Measurements from ENCODE around the gene ADCY3. TPM values are rescaled to one million over a fixed set of nuclear protein-coding genes. Genes with fewer than 3 reads are reported as not detected.

Gene ADCY3
- total and polyA plus RNA-seq, 10 of the 15 experiments (the other 5 are each of a cell fraction or from before 2014, with no cell fraction given) = 2.8 to 102 (median 50.4) TPM

GRCh38 chr2:24838541-24838940 is 81.5 kb downstream of the ADCY3 start:
- Histone ChIP-seq H3K4me1 (ENCODE audit: control insufficient read depth, insufficient read depth, low read length) (no peaks in the 10 kb centered on the region), H3K27me3 (replicated peaks in 1 of 2; ENCODE audit: control insufficient read depth in 2 of 2, insufficient read depth in 2 of 2, low read length in 1 of 2) (no peaks in the 10 kb centered on the region), H3K79me2 (ENCODE audit: control insufficient read depth, insufficient read depth, low read length) (no peaks in the 10 kb centered on the region), H2AFZ (ENCODE audit: control insufficient read depth, low read depth, low read length) (no peak overlapping the region), H3K36me3 (ENCODE audit: control insufficient read depth in 2 of 2, insufficient read depth in 2 of 2, low read length in 1 of 2) (peaks cover 6 to 19% of the 10 kb centered on the region in 2 experiments; a peak in 3 of 4 replicates), H3K9me3 (replicated peaks; ENCODE audit: control insufficient read depth, insufficient read depth, low read length) (no peaks in the 10 kb centered on the region), H3K4me3 (no peak overlapping the region), H4K20me1 (ENCODE audit: control insufficient read depth, insufficient read depth) (no peaks in the 10 kb centered on the region), H3K27ac (ENCODE audit: control insufficient read depth, insufficient read depth) (no peak overlapping the region), H3K4me2 (ENCODE audit: control insufficient read depth, insufficient read depth) (no peak overlapping the region), H3K9ac (ENCODE audit: control insufficient read depth, insufficient read depth, low read length) (no peak overlapping the region)
- DNase-seq (ENCODE audit: low read depth, low spot score) (no peak), FAIRE-seq (no peak), ATAC-seq (no peak)
- CTCF ChIA-PET = interaction anchor here (0.6 kb wide), 1 partner anchor 225 kb away, joined by 3 read pairs; no protein-coding TSS in a partner anchor
- intact Hi-C loops (cut with micrococcal nuclease; ENCODE audit: unreplicated experiment) (no loop called here), in situ Hi-C loops (cut with MboI) (no loop called here)
- POLR2A ChIA-PET = no interaction called here
- 98% methylated on average over 17 of the region's 18 CpGs for WGBS (ENCODE audit: insufficient coverage, insufficient replicate concordance, low lambda C conversion rate, missing lambda C conversion rate)
- no TSS peak for BruUV-seq (replicated peaks)
- SMC1A ChIA-PET (ENCODE audit: uncharacterized antibody, unreplicated experiment) = no interaction called here
- RAD21 ChIA-PET (ENCODE audit: unreplicated experiment) = no interaction called here
- TF ChIP-seq E2F8 (IDR thresholded peaks at IDR 0.05; ENCODE audit: low read depth, partially characterized antibody) = no peak
- no peak for TF ChIP-seq PRDM15 (CRISPR knock-in tag; IDR thresholded peaks at IDR 0.05)
- TF ChIP-seq CBFB (IDR thresholded peaks at IDR 0.05; ENCODE audit: low read depth) = no peak
- TF ChIP-seq IKZF2 (IDR thresholded peaks at IDR 0.05) = no peak
- no peak for TF ChIP-seq NRF1 (conservative IDR thresholded peaks at IDR 0.05; ENCODE audit: low read depth, low read length)
- no peak for TF ChIP-seq ZNF592 (IDR thresholded peaks at IDR 0.05)
- no peak for TF ChIP-seq GABPA (IDR thresholded peaks at IDR 0.05; ENCODE audit: low read depth)
- TF ChIP-seq ETV6 (conservative IDR thresholded peaks at IDR 0.05 in 1 of 2, IDR thresholded peaks at IDR 0.05 in 1 of 2; ENCODE audit: borderline replicate concordance in 1 of 2, low read depth in 1 of 2) = no peak
- no peak for TF ChIP-seq EZH2 (IDR thresholded peaks at IDR 0.05; ENCODE audit: borderline replicate concordance, control insufficient read depth, low read depth, low read length)
- TF ChIP-seq SMARCA5 (IDR thresholded peaks at IDR 0.05) = no peak
- TF ChIP-seq ZNF274 (IDR thresholded peaks at IDR 0.05; ENCODE audit: insufficient read depth, insufficient read length) = no peak
- TF ChIP-seq MEF2A (IDR thresholded peaks at IDR 0.05; ENCODE audit: insufficient read depth, low read depth, low read length) = no peak
- no peak for TF ChIP-seq SUPT20H (IDR thresholded peaks at IDR 0.05; ENCODE audit: borderline replicate concordance, control insufficient read depth, low read depth, low read length)
- TF ChIP-seq POLR2AphosphoS5 (IDR thresholded peaks at IDR 0.05; ENCODE audit: low read length) = no peak
